ENCODE results near the gene NPM3. TPM values are rescaled to one million over a fixed set of nuclear protein-coding genes. Genes with fewer than 3 reads are reported as not detected.
A peak's percentile ranks its signal among the peaks of the same experiment; 100 is the strongest.

The NPM3 gene
- polyA plus RNA-seq, 1 of the 3 experiments (the other 2 are of a cell fraction), result 105 TPM

- ChIA-PET CTCF (interaction anchor here (0.8 to 4.0 kb wide), 4 partner anchors 11 to 558 kb away, joined by 3 to 35 read pairs (median 4); partner anchors contain the start of gene NPM3), POLR2A (no interaction called here)
- Histone ChIP-seq H3K4me3 (ENCODE audit: low read depth in 2 of 2, low read length in 1 of 2) (no peak overlapping the region), H3K79me2 (ENCODE audit: insufficient read depth) (no peaks in the 10 kb centered on the region), H3K36me3 (replicated peaks in 1 of 2; ENCODE audit: control insufficient read depth in 1 of 2, insufficient read depth in 2 of 2, low read length in 1 of 2) (no peaks in the 10 kb centered on the region), H3K9ac (no peak overlapping the region), H3F3A (replicated peaks; ENCODE audit: insufficient read depth) (no peaks in the 10 kb centered on the region), H3K27me3 (ENCODE audit: insufficient read depth) (no peaks in the 10 kb centered on the region), H3K4me2 (no peak overlapping the region), H3K9me2 (no peaks in the 10 kb centered on the region), H2AFZ (ENCODE audit: low read depth) (no peak overlapping the region), H3K9me3 (no peaks in the 10 kb centered on the region), H3K4me1 (ENCODE audit: control insufficient read depth in 1 of 2, insufficient read depth in 2 of 2, low read depth in 1 of 2, low read length in 1 of 2) (no peaks in the 10 kb centered on the region; a peak in 1 of 4 replicates), H3K27ac (ENCODE audit: low read depth in 2 of 2, low read length in 1 of 2) (no peak overlapping the region), H4K20me1 (ENCODE audit: insufficient read depth) (no peaks in the 10 kb centered on the region)
- peak; percentile 18 for DNase-seq
- WGBS (ENCODE audit: low lambda C conversion rate), result 84% methylated on average over 10 of the region's 10 CpGs
- TF ChIP-seq RCOR1 (IDR thresholded peaks at IDR 0.05; ENCODE audit: low read length) (no peak), RFX5 (IDR thresholded peaks at IDR 0.05; ENCODE audit: low read length) (no peak), PBX3 (IDR thresholded peaks at IDR 0.05) (no peak), CHD2 (IDR thresholded peaks at IDR 0.05; ENCODE audit: low read length, partially characterized antibody) (no peak), ELF1 (IDR thresholded peaks at IDR 0.05) (no peak), TCF12 (IDR thresholded peaks at IDR 0.05) (no peak), FOXJ3 (CRISPR knock-in tag; IDR thresholded peaks at IDR 0.05) (no peak), JUND (IDR thresholded peaks at IDR 0.05) (no peak), MXI1 (IDR thresholded peaks at IDR 0.05; ENCODE audit: low read depth, low read length) (no peak), EZH2phosphoT487 (IDR thresholded peaks at IDR 0.05; ENCODE audit: borderline replicate concordance, low read depth) (no peak), MEF2A (IDR thresholded peaks at IDR 0.05; ENCODE audit: borderline replicate concordance, low read depth) (no peak), SMC3 (IDR thresholded peaks at IDR 0.05; ENCODE audit: low read depth, low read length) (no peak), RXRA (IDR thresholded peaks at IDR 0.05; ENCODE audit: borderline replicate concordance, low read depth) (no peak), REST (IDR thresholded peaks at IDR 0.05; ENCODE audit: low read depth, low read length) (no peak), SIN3A (IDR thresholded peaks at IDR 0.05; ENCODE audit: borderline replicate concordance, low read depth, low read length) (no peak), YY1 (IDR thresholded peaks at IDR 0.05; ENCODE audit: low read depth) (no peak)
These were observed 11.9 kb downstream of the NPM3 start for GRCh38 chr10:101771380-101771779.

Data from SK-N-SH (cell line).